ENCODE results near the gene LPCAT4. TPM values are rescaled to one million over a fixed set of nuclear protein-coding genes. Genes with fewer than 3 reads are reported as not detected.
A peak's percentile ranks its signal among the peaks of the same experiment; 100 is the strongest.
"Not testable (repeated sequence)": the region's sequence is repeated elsewhere in the genome, so short reads cannot be mapped to it uniquely, and the experiment has no call there.

Gene LPCAT4, protein sequence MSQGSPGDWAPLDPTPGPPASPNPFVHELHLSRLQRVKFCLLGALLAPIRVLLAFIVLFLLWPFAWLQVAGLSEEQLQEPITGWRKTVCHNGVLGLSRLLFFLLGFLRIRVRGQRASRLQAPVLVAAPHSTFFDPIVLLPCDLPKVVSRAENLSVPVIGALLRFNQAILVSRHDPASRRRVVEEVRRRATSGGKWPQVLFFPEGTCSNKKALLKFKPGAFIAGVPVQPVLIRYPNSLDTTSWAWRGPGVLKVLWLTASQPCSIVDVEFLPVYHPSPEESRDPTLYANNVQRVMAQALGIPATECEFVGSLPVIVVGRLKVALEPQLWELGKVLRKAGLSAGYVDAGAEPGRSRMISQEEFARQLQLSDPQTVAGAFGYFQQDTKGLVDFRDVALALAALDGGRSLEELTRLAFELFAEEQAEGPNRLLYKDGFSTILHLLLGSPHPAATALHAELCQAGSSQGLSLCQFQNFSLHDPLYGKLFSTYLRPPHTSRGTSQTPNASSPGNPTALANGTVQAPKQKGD
- 12.6 and 14.1 TPM in 2 replicates for total RNA-seq (2014; rRNA removed; shearing (Covaris generic))
- polyA plus RNA-seq (2014; cell fraction: nucleus; rRNA removed): 88.7 and 99.9 TPM in 2 replicates

DNA sequence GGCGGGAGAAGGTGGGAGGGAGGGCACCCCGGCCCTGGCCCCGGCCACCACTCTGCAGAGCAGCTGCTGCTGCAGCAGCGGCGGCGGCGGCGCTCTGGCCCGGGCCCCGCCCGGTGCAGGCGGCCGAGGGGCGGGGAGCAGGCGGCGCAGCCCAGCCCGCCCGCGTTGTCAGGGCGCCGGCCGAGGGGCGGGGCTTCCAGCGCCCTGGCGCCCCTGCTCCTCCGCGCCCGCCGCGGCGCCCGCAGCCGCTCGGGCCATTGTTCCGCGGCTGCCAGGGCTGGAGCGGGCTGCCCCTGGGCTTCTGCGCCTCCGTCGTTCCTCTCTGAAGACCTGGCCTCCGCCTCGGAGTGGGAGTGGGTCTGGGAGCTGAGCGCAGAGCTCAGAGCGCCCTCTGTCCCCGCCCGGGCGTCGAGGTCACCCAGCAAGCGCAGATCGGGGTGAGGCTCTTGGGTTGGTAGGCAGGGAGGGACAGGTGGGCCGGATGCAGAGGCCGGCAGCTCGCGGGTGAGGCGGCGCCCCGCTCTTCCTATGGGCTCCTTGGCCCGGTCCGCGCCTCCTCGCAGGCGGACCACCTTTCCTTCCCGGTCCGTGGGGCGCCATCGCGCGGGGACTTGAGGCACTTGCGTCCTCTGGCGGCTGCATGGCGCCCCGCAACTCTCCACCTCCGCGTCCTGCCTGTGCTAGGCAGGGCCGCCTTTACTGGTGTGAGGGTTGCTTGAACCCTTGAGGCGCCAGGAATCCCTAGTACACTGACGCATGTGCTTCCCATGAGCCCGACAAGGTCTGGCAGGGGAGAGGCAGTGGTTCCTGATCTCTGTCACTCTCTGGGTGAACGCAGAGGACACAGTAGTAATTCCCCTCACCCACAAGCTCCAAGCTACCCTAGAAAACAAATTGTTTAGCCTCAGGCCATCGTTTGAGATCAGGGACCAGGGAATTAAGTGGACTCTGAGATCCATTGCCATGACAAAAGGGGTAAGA, at the start of gene LPCAT4:
LPCAT4 (minus strand) TSS at position 96 of the 981 bp plus-strand sequence. CDS start 96 bp downstream, outside the sequence.
- DNase-seq (ENCODE audit: extremely low read depth, low read depth): peak; percentile 68

DNA sequence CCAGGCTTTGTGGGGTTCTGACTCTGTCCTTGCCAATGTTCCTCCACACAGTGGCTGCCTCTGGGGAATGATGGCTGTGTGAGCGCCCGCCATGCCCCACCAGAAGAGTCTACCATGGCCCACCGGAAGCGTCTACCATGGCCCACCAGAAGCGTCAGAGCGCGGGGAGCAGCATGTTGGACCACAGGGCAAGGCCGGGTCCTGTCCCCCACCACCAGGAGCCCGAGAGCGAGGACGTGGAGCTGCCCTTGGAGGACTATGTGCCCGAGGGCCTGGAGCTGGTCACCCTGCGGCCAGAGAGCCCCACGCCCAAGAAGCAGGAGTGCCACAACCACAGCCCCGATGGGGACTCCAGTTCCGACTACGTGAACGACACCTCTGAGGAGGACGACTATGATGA, 42.5 kb upstream of the LPCAT4 start:
- DNase-seq (ENCODE audit: extremely low read depth, low read depth): not testable (repeated sequence)

DNA sequence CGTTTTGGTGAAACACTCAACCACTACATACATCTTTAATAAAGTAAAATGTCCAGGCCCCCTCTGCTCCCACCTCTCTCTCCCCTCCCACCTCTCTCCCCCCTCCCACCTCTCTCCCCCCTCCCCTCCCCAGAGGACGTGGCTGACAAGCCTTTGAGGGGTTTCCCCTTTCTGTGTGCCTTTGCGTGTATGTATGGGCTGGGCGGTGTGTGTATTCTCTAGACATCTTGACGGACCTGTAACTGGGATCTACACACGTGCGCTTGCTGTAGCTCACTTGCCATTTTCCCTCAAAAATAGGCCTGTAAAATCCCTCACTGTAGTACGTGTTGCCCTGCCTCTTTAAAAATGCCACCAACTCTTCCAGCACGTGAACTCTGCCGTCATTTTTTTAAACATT, 42.0 kb upstream of the LPCAT4 start:
- not testable (repeated sequence) for DNase-seq (ENCODE audit: extremely low read depth, low read depth)

DNA sequence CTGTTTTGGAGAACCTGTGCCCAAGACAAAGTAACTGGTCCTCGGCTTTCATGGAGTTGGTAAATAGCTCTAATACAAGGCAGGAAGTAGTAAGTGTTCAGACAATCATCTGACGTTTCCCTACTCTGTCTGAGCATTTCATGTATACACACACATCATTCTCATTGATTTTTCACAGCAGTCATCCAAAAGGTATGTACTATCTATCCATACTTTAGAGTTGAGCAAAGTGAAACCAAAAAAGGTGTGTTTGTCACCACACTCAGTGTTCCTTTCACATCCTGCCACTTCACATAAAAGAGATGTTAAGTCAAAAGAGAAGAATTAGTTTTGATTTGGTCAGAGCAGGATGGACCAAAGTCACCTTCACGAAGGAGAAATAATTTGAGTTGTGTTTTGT, 36.9 kb upstream of the LPCAT4 start:
- not testable (repeated sequence) for DNase-seq (ENCODE audit: extremely low read depth, low read depth)

DNA sequence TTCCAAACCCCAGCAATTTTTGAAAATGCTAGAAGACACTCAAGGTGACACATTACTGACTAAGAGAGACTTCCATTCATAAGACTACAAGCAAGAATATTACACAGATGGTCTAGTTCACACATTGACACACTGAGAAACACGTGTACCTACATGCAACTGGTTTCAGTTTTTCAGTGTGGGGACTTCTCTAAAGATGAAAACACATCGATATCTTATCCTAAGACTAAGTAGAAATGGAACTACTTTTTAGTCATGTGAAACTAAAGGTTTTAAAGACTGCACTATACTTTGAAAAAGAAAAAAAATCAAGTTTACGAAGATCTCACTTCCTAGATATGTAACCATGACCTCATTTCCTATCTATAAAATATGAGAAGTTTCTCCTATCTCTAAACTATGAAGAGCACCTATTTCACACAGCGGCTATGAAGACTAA, 36.2 kb upstream of the LPCAT4 start:
- not testable (repeated sequence) for DNase-seq (ENCODE audit: extremely low read depth, low read depth)

DNA sequence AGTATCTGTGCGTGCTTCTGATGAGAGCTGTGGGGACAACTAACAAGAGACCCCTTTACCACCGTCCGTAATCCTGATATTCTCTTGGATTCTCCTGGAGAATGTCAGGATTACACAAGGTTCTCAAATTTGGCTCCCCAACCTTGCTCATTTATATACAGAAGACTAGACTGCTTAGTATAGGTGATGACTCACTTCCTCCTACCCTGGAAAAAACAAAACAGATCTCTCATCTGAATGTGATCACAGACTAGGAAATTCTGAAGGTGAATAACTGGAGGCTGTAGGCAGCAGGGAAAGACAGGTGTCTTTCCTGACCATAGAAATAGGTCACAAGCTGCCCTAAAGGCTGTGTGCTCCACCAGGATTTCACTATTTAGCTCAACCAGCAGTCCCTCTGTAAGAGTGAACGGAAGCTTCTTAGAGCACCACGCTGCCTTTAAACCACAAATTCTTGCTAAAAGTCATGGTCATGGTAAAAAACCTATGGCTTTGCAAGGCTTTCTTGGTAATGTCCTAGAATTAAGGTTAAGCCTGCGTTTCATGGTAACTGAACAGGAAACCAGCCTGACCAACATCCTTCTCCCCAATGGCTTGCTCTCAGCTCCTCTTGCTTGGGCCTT, 30.8 kb upstream of the LPCAT4 start:
- DNase-seq (ENCODE audit: extremely low read depth, low read depth): not testable (repeated sequence)

DNA sequence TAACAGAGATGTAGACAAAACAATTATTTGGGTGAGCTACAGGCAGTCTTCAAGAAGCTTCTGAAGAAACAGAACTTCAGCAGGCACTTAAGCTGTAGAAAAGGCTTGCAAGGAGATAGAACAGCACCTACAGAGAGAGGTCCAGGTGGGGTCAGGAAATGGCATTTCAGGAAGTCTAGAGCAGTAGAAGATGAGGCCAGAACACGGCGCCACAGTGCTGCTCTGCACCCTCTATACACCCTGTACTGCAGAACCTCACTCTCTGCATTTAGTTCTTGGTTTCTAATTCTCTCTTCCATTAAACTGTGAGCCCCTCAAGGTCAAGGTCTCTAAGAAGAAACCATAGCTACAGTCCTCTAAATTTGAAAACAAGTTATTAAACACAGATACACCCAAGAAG, 26.0 kb upstream of the LPCAT4 start:
- DNase-seq (ENCODE audit: extremely low read depth, low read depth): not testable (repeated sequence)

DNA sequence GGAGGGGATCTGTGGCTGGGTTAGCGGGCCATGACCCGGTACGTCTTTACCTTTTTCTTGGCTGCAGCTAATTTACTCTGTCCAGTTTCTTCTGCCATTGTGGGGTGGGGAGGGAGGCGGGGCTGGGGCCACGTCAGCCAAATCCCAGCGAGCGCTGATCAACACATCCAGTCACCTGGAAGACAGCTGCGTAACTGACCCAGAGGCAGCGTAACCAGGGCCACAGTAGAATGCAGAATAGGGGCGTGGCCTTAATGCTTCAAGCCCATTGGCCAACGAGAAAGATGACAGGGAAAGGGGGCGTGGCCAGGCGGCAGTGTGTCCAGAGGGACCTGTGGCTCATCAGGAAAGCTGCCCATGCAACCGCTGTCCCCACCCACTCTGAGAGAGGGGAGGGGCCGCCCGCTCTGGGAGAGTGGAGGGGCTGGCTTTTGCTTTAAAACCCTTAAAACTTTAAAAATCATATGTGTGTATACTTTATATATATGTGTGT, 22.6 kb upstream of the LPCAT4 start:
- not testable (repeated sequence) for DNase-seq (ENCODE audit: extremely low read depth, low read depth)

DNA sequence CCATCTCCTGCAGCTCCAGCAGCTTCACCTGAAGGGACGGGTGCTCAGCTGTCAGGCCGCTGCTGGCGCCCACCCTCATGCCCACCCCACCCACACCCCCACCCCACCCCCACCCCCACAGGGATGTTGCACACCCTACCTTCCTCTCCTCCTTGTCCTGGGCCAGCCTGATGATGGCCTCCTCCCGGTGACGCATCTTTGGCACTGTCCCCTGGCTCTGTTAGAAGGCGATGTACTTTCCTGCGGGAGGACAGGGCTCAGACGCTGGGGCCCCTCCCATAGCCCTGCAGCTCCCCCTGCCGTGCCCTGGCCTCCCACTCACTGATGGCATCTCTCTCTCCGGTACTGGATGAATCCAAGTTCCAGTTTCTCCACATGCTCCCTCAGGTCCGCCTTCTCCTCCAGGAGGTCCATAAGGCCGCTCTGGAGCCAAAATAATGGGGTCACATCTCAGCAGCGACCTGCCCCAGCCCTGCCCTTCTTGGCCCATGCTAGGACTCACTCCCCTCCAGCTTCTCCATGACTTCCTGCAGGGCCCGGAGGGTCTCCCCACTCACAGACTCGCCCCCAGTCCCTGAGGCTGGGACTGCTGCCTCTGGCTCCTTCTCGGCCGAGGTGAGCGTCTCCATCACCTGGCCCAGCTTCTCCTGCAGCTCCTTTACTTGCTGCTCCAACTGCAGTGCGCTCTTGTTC, 15.0 kb upstream of the LPCAT4 start:
- DNase-seq (ENCODE audit: extremely low read depth, low read depth): not testable (repeated sequence)

DNA sequence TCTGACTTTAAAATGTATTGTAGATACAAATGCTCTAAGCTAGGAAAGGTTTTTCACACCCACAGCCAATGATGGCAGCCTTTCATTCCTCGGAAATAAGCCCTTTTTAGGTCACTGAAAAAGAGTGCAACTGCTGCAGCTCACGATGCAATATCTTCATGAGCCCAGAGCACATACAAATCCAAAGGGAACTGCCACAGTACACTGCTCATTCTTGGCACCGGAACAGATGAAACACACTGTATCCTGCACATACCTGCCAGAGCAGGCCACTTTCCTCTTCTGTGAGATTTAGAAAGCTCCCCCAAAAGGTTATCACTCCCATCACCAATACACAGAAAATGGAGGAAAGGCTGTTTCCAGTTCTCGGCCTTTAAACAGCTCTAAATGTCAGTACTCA, 13.5 kb upstream of the LPCAT4 start:
- not testable (repeated sequence) for DNase-seq (ENCODE audit: extremely low read depth, low read depth)

DNA sequence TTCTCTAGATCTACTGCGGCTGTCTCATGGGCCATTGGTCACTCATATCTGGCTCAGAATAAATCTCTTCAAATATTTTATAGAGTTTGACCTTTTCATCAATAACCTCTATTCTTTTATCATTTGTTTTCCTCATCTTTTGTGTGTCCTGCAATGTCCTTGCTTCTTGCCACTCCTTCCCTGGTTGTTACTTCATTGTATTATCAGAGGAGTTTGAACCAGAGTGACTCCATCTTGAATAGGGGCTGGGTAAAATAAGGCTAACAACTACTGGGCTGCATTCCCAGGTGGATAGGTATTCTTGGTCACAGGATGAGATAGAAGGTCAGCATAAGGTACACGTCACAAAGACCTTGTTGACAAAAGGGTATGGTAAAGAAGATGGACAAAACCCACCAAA, 9.9 kb upstream of the LPCAT4 start:
- DNase-seq (ENCODE audit: extremely low read depth, low read depth): no peak

DNA sequence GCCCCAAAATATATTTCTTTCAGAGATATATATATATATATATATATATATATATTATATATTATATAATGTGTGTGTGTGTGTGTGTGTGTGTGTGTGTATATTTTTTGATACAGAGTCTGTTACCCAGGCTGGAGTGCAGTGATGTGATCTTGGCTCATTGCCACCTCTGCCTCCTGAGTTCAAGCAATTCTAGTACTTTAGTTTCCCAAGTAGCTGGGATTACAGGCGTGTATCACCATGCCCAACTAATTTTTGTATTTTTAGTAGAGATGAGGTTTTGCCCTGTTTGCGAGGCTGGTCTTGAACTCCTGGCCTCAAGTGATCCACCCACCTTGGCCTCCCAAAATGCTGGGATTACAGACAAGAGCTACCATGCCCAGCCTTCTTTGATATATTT, 8.5 kb upstream of the LPCAT4 start:
- DNase-seq (ENCODE audit: extremely low read depth, low read depth): not testable (repeated sequence)

DNA sequence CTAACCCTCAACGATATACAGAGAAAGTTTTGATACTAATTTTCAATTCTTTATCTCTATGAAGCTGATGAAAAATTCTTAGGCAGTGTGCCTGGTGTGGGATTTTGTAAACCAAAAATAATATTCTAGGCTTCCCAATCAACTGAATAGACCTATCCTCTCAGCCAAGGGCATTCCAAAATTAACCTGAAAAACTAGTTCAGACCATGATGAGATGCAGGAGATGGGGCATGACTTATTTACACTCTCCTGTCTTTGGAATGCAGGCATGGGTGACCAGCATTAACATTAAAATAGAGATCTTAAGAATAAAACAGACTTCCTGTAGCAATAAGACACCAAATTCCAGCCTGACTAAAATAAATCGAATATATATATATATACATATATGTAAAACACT, 7.8 kb upstream of the LPCAT4 start:
- DNase-seq (ENCODE audit: extremely low read depth, low read depth): no peak

DNA sequence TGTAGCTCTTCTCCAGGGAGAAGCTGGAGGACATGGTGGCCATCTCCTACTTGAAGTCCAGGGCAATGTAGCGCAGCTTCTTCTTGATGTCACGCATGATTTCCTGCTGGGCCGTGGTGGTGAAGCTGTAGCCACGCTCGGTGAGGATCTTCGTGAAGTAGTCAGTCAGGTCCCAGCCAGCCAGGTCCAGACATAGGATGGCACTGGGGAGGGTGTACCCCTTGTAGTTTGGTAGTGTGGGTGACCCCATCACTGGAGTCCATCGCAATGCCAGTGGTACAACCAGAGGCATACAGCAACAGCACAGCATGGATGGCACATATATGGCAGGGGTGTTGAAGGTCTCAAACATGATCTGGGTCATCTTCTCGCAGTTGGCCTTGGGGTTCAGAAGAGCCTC, 7.0 kb upstream of the LPCAT4 start:
- DNase-seq (ENCODE audit: extremely low read depth, low read depth): no peak

DNA sequence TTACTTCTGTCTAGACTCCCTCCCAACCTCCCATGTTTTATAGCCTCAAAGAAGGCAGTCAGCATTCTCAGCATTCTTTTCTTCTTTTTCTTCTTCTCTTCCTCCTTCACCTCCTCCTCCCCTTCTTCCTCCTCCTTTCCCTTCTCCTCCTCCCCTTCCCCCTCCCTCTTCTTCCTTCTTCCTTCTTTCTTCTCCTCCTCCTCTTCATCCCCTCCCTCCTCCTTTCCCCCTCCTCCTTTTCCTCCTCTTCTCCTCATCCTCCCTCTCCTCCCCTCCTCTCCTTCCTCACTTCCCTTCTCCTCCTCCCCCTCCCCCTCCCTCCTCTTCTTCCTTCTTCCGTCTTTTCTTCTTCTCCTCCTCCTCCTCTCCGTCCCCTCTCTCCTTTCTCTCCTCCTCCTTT, 3.6 kb upstream of the LPCAT4 start:
- no peak for DNase-seq (ENCODE audit: extremely low read depth, low read depth)

DNA sequence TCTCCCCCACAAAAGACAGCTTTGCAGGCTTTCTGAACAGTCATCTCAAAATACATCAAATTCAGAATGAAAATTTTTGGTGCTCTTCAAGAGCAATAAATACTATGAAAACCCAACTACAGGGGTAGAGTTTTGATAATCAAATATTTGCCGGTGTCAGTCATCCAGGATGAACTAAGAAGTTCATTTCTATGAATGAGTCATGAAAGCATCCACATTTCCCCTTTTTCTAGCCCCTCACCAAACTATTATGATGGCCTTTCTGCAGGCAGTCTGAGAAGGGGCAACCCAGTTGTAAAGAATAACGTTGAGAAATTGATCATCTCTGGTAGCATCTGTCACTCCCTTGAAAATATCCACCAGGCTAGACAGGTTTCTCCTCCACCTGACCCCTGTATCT, 3.1 kb upstream of the LPCAT4 start:
- no peak for DNase-seq (ENCODE audit: extremely low read depth, low read depth)

DNA sequence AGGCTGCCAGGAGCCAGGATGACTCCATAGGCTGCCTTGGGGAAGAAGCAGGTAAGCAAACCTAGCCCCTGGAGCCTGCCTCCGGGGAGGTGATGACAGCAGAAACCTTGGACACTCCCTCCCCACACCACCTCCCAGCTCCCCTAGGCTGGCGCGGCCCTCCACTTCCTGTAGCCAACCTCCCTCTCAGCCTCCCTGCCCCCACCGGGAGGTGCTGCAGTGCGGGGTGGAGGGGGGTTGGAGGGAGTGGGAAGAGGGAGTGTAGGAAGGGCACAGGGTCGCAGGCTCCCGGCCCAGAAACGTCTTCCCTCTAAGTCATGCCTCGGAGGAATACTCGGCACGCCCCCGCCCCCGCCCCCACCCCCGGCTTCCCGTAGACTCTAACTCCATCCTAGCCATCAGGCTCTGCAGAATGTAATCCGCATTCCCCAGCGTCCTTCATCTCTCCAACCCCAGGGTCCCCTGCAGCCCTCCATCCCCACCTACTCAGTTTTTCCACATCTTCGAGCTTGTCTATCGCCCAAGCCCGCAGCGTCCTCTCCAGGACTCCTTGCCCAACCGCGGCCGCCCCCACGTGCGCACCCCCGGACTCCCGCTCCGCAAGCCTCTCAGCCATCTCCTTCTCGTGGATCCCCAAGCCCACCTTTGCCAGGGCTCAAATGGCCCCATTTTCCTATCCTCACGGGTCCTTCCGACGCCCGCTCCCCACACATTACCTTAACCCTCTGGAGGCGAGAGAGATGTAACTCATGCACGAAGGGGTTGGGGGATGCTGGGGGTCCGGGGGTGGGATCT, 528 bp downstream of the LPCAT4 start:
- DNase-seq (ENCODE audit: extremely low read depth, low read depth): peak; percentile 16

DNA sequence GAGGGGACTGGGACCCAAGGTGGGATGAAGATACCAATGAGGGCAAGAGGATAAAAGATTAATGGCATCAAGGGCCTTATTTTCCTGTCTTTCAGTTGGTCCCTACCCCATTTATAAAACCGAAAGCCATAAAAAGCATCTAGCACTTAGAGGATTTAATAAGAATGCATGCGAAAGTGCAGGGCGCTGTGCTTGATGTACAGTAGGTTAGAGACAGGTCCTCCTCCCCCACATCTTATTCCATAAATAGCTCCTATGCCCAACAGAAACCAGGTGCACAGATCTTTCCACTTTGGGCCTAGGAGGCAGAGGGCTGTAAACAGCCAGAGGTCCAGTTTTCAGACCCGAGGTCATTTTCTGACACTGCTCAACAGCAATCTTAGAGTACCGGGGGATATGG, 1.2 kb downstream of the LPCAT4 start:
- DNase-seq (ENCODE audit: extremely low read depth, low read depth): no peak
